PC-9 (cell line): Measurements from ENCODE around the gene EIF3I. TPM values are rescaled to one million over a fixed set of nuclear protein-coding genes. Genes with fewer than 3 reads are reported as not detected.

Experiments
- total RNA-seq: library from RNA; stranded (reverse); gene quantifications from 2 replicates; pipeline ENCODE4 v1.2.3, GENCODE V29; 2021

EIF3I gene
- total RNA-seq, 1 experiment from 2014 or later, result 229 TPM

Other genes with a start within 250 kb of the EIF3I start
- gene KHDRBS1, start 208.5 kb upstream of the EIF3I start, total RNA-seq, result 161 and 172 TPM in 2 replicates
- 26.0 and 27.2 TPM in 2 replicates for gene TMEM39B, start 149.5 kb upstream of the EIF3I start, total RNA-seq
- gene KPNA6, start 114.4 kb upstream of the EIF3I start, total RNA-seq, result 76.0 and 89.9 TPM in 2 replicates
- 32.0 and 45.8 TPM in 2 replicates for gene TXLNA, start 42.7 kb upstream of the EIF3I start, total RNA-seq
- 4.4 and 4.7 TPM in 2 replicates for gene CCDC28B, start 21.8 kb upstream of the EIF3I start, total RNA-seq
- 4.9 and 5.0 TPM in 2 replicates for gene IQCC, start 16.7 kb upstream of the EIF3I start, total RNA-seq
- not detected in 2 replicates for gene DCDC2B, start 13.3 kb upstream of the EIF3I start, total RNA-seq
- 14.1 and 18.1 TPM in 2 replicates for gene TMEM234, start 54 bp upstream of the EIF3I start, total RNA-seq
- gene FAM167B, start 24.8 kb downstream of the EIF3I start, total RNA-seq, result 1.6 and 2.2 TPM in 2 replicates
- 2.0 and 2.6 TPM in 2 replicates for gene LCK, start 28.9 kb downstream of the EIF3I start, total RNA-seq
- 131 and 171 TPM in 2 replicates for gene HDAC1, start 69.7 kb downstream of the EIF3I start, total RNA-seq
- 91.5 and 117 TPM in 2 replicates for gene MARCKSL1, start 113.8 kb downstream of the EIF3I start, total RNA-seq
- gene FAM229A, start 140.1 kb downstream of the EIF3I start, total RNA-seq, result 11.7 and 13.1 TPM in 2 replicates
- 3.8 and 3.9 TPM in 2 replicates for gene TSSK3, start 140.1 kb downstream of the EIF3I start, total RNA-seq
- 74.0 and 76.2 TPM in 2 replicates for gene BSDC1, start 172.0 kb downstream of the EIF3I start, total RNA-seq
- 0.05 and 0.09 TPM in 2 replicates for gene ZBTB8B, start 242.7 kb downstream of the EIF3I start, total RNA-seq